Left ventricle myocardium inferior (tissue), 1 donor: ENCODE data around the gene ARHGAP29. TPM values are rescaled to one million over a fixed set of nuclear protein-coding genes. Genes with fewer than 3 reads are reported as not detected.

ENCODE experiments used
- DNase-seq: peaks from one replicate; pipeline ENCODE4 v3.0.0-alpha.2; 2020
- H3K27ac ChIP-seq: fragments of 200-600 bp; replicated peaks from 2 replicates; pipeline ENCODE4 v1.8.0; 2021
- H3K27me3 ChIP-seq: fragments of 200-600 bp; 2 replicates; pipeline ENCODE4 v1.8.0; 2021; ENCODE audit warnings: low read depth
- H3K36me3 ChIP-seq: fragments of 200-600 bp; 2 replicates; pipeline ENCODE4 v1.8.0; 2021
- H3K4me1 ChIP-seq: fragments of 200-600 bp; 2 replicates; pipeline ENCODE4 v1.8.0; 2021
- H3K4me3 ChIP-seq: fragments of 200-600 bp; 2 replicates; pipeline ENCODE4 v1.8.0; 2021; ENCODE audit warnings: mild to moderate bottlenecking, moderate library complexity
- H3K9me3 ChIP-seq: fragments of 200-600 bp; replicated peaks from 2 replicates; pipeline ENCODE4 v1.8.0; 2021
- intact Hi-C: fragments of 100-400 bp; cut with micrococcal nuclease; formaldehyde crosslinking; loops from one replicate; pipeline ENCODE4 v1.11.0; 2022
- total RNA-seq: library from RNA; stranded (reverse); fragmentation: NEBNext Ultra II Directional; extraction: Animal tissue kit (Norgen Biotek cat#: 25700); gene quantifications from one replicate; pipeline ENCODE4 v1.2.1, GENCODE V29; 2021
- TF ChIP-seq, protein P1 (sequence below): fragments of 200-600 bp; IDR thresholded peaks from 2 replicates; pipeline ENCODE4 v1.8.0; 2021; ENCODE audit warnings: antibody characterized with exemption, mild to moderate bottlenecking, borderline replicate concordance
- donor health status: DM: no; HTN: yes; CAD: no; lungs with severe emphysema.

Gene ARHGAP29
- total RNA-seq, 1 donor from 2014 or later: 26.5 TPM

- Histone ChIP-seq H3K4me3 (no peak overlapping the region), H3K9me3 (peaks cover 24% of the 10 kb centered on the region), H3K27me3 (no peaks in the 10 kb centered on the region), H3K4me1 (peaks cover 64% of the 10 kb centered on the region), H3K36me3 (peaks cover 6% of the 10 kb centered on the region), H3K27ac (peak overlapping the region; percentile 97)
- TF ChIP-seq, protein P1, sequence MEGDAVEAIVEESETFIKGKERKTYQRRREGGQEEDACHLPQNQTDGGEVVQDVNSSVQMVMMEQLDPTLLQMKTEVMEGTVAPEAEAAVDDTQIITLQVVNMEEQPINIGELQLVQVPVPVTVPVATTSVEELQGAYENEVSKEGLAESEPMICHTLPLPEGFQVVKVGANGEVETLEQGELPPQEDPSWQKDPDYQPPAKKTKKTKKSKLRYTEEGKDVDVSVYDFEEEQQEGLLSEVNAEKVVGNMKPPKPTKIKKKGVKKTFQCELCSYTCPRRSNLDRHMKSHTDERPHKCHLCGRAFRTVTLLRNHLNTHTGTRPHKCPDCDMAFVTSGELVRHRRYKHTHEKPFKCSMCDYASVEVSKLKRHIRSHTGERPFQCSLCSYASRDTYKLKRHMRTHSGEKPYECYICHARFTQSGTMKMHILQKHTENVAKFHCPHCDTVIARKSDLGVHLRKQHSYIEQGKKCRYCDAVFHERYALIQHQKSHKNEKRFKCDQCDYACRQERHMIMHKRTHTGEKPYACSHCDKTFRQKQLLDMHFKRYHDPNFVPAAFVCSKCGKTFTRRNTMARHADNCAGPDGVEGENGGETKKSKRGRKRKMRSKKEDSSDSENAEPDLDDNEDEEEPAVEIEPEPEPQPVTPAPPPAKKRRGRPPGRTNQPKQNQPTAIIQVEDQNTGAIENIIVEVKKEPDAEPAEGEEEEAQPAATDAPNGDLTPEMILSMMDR: no peak
- DNase-seq: no peak
- intact Hi-C loops: loop anchor here (5.0 kb wide), 1 partner anchor 177 kb away; no protein-coding TSS in a partner anchor
Measured at GRCh38 chr1:94239051-94239450, 1.7 kb upstream of the ARHGAP29 start.

DNA sequence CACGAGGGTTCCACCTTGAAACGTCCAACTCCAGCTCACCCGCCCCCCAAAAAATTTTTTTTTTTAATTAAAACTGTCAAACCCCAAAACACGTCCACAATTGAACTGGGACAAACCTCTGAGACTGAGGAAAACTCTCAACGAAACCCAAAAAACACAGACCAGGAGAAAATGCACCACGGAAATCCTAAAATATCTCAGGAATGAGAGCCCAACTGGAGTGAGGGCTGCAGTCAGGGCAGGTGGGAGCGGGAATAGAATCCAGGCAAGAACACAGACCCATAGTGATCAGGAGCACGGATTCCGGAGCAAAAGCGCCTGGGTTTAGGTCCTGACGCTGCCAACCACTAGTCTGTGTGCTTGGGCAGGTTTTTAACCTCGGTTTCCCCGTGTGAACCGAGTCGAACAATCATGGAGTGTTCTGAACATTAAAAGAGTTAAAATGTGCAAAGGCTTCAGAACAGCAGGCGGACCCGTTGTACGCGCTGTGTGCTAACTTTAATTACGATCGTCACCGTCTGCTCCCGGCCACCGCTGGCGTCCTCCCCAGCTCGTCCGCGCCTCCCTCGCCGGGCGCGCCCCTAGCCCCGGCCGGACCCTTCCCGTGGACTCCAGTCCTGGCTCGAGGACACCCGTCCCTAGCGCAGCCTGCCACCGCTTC, 624 bp downstream of the ARHGAP29 start:
- peaks cover under 1% of the 10 kb centered on the region for H3K9me3 ChIP-seq
- intact Hi-C loops: loop anchor here (5.0 kb wide), 1 partner anchor 174 kb away; no protein-coding TSS in a partner anchor

DNA sequence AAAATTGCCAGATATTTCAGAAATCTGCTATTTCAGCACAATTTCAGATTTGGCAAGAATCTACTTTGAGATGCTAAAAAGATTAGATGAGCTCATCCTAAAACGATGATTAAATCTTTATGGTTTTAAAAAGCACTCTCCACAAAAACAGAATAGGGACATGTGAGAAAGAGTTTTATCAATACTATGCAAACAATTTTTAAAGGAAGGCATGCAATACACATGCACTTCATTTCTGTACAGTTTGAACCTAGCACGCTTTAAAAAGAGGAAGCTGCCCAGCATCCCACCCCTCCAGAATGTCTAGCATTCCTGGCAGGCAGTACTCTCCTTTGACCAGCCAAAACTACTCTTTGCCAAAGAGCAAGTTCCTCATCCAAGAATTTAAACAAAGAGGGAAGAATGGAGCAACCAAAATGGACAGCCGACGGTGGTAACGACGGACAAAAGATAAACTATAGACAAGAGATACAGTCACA, 1.3 kb downstream of the ARHGAP29 start:
- Histone ChIP-seq H3K4me3 (peak overlapping the region; percentile 80), H3K9me3 (no peaks in the 10 kb centered on the region), H3K27me3 (no peaks in the 10 kb centered on the region), H3K4me1 (peaks cover 93% of the 10 kb centered on the region), H3K36me3 (no peaks in the 10 kb centered on the region), H3K27ac (peak overlapping the region; percentile 97)
- intact Hi-C loops: loop anchor here (5.0 kb wide), 1 partner anchor 174 kb away; no protein-coding TSS in a partner anchor
- no peak for DNase-seq
- TF ChIP-seq, protein P1: no peak

More for the DNA sequence above, 624 bp downstream of the ARHGAP29 start:
- Histone ChIP-seq H3K36me3 (no peaks in the 10 kb centered on the region), H3K4me1 (peaks cover 86% of the 10 kb centered on the region), H3K27ac (peak overlapping the region; percentile 97), H3K27me3 (no peaks in the 10 kb centered on the region), H3K4me3 (peak overlapping the region; percentile 80)
- peak; percentile 56 for DNase-seq
- TF ChIP-seq, protein P1: peak; percentile 40

- Histone ChIP-seq H3K27me3 (no peaks in the 10 kb centered on the region), H3K27ac (peak overlapping the region; percentile 97), H3K4me3 (peak overlapping the region; percentile 80), H3K4me1 (peaks cover 97% of the 10 kb centered on the region), H3K36me3 (no peaks in the 10 kb centered on the region), H3K9me3 (no peaks in the 10 kb centered on the region)
- intact Hi-C loops: loop anchor here (5.0 kb wide), 1 partner anchor 173 kb away; no protein-coding TSS in a partner anchor
- TF ChIP-seq, protein P1: no peak
- no peak for DNase-seq
Measured at GRCh38 chr1:94235189-94236012, 2.0 kb downstream of the ARHGAP29 start.

GRCh38 chr1:94234615-94235014, 2.8 kb downstream of the ARHGAP29 start:
- Histone ChIP-seq H3K36me3 (no peaks in the 10 kb centered on the region), H3K9me3 (no peaks in the 10 kb centered on the region), H3K4me1 (peaks cover 97% of the 10 kb centered on the region), H3K4me3 (peak overlapping the region; percentile 80), H3K27ac (peak overlapping the region; percentile 97), H3K27me3 (no peaks in the 10 kb centered on the region)
- no peak for DNase-seq
- TF ChIP-seq, protein P1: no peak
- intact Hi-C loops: loop anchor here (5.0 kb wide), 1 partner anchor 172 kb away; no protein-coding TSS in a partner anchor
